ENCODE data around the gene EZH2.

Gene EZH2

DNA sequence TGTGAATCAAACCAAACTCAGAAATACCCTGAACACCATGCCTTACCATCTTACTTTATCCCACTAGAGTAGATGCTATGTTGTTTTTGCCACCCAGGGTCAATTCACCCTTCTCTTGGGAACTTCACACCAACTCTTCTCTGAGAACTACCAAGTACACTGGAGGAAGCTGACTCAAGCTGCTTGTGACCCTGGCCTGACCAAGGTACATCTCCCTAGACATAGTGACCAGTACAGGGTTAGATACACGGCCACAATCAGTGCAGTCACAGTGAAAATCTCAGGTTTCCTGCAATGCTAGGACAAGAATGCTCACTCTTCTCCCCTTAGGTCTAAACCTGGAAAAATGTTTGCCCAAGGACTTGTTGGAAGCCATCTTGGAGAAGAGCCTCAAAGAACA is 31.8 kb downstream of the EZH2 start:
- no peak for DNase-seq

DNA sequence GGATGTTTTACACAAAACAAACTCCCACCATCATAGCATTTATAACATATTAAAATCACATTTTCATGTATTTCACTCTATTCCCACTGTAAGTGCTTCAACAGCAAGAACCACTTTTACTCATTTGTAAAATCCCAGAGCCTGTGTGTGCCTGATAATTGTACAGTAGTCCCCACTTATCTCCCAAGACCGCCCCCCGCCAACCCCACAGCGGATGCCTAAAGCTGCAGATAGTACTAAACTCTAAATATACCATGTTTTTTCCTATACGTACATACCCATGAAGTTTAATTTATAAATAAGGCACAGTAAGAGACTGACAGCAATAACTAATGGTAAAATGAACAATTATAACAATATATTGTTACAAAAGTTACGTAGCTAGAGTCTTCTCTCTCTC is 33.5 kb downstream of the EZH2 start:
- DNase-seq, result no peak

DNA sequence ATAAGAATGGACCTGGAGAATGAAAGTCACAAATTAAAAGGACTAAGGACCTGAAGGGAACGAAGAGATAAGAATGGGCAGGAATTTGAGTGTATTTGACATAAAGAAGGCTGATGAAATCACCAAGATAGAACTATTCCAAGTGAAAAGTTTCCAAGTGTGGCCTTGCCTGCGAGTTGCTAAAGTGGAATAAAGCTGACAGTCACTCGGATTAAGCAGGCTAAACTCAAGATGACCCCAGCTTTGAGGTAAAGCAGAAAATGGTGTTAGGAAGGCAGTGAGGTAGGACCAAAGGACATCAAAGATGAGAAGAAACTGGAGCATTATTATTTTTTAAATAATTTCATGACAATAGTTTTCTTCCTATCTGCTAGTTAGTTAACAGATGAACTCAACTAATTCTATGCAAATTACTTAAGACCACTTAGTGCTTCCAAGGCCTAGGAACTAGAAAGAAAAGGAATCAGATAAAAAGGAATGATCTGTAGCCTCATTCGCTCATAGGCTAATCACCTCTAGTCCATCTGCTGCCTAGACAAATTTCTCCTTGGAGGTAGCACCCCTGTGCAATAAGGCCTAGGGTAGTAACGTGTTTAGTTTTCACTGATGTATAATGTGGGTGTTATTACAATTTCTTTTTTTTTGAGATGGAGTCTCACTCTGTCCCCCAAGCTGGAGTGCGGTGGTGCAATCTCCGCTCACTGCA is 34.5 kb downstream of the EZH2 start:
- no peak for DNase-seq

DNA sequence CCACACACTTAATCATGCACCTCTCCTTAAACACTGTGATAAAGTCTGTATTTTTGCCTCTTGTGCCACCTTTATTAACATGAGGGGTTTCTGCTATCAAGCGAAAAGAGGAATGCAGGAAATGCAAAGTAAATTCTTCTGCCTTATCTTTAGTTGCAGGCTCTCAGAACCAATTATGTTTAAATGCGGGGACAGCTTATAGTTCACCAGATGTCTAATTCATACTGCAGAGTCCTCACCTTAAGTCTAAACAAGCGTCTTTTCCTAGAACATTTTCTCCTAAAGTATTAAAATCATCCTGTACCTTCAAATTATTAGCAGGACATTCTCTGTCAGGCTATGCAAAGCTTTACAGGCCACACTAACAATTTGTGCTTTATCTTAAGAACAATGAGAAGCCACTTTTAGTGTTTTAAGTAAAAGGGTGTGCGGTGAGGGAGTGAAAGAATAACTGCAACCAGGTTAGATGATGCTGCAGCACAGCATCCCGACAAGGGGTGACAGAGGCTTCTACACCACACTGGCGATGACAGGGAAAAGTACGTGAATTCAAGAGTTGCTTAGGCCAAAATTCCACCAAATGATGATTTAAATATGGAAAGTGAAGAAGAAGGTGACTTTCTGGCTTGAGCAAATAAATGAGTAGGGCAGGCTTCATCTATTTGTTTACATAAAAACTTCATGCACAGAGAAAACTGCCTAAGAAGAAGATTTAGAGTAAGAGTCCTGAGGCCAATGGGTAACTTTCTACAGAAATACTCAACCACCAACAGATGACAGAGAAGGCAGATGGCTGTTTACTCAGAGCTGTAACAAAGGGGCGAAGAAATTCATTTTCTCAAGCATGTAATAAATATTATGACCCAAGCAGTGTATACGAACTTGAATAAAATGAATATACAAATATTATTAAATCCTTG is 36.0 kb downstream of the EZH2 start:
- DNase-seq, result no peak

DNA sequence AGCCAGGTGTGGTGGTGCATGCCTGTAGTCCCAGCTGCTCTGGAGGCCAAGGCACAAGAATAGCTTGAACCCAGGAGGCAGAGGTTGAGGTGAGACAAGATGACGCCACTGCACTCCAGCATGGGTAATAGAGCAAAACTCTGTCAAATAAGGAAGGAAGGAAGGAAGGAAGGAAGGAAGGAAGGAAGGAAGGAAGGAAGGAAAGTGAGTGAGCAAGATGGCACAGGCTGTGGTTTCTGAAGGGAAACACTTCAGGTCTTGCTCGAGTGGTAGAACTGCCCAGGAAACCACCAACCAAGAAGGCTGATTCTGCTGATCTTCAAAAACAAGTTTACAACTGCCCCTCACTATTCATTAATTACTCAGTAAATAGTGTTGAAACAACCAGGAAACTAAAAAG is 45.2 kb downstream of the EZH2 start:
- DNase-seq, result no peak

DNA sequence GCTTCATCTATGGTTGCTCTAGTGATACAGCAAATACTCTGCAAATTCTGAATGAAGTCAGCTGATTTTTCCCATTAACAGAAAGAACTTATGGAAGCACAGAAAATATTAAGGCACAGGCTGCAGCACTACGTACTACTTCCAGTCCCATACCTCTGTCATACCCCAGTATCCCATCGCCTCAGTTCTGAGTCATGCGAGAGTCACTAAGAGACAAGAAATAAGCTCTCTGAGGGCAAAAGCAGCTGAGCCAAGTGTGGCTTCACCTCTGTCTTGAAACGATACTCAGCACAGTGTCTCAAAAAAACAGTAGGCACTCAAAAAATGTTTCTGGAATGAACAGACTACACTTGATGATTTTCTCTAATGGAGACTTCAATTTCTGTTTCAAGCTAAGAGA is 48.2 kb downstream of the EZH2 start:
- DNase-seq, result no peak

DNA sequence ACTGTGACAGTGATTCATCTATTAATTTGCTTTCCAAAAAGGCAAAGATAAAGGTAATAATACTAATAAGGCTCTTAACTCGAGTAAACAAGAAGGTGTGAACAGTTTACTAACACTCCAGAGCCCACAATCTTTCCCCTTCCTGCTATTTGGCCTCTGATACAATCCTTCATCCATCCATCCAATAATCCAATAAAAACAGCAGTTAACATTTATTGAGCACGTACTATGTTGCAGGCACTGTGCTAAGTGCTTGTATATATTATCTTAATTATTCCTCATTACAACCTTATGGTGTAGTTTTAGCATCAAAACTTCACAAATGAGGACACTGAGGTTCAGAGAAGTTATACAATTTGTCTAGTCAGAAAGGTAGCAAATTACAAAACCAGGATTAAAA is 49.5 kb downstream of the EZH2 start:
- DNase-seq, result no peak

DNA sequence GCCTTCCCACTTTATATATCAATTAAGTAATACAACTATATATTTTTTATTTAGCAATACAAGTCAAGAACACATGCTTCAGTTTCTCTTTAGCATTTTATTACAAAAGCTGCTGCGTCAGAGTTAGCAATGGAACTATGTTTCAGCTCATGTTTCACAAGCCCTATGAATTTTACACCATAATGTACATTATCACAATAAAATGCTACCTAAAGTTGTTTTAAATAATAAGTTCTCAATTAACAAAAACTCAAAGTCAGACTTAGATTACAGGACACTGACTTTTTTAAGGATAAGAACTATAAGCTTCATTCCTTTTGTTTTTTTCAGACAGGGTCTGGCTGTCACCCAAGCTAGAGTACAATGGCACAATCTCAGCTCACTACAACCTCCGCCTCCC is 52.3 kb downstream of the EZH2 start:
- no peak for DNase-seq

DNA sequence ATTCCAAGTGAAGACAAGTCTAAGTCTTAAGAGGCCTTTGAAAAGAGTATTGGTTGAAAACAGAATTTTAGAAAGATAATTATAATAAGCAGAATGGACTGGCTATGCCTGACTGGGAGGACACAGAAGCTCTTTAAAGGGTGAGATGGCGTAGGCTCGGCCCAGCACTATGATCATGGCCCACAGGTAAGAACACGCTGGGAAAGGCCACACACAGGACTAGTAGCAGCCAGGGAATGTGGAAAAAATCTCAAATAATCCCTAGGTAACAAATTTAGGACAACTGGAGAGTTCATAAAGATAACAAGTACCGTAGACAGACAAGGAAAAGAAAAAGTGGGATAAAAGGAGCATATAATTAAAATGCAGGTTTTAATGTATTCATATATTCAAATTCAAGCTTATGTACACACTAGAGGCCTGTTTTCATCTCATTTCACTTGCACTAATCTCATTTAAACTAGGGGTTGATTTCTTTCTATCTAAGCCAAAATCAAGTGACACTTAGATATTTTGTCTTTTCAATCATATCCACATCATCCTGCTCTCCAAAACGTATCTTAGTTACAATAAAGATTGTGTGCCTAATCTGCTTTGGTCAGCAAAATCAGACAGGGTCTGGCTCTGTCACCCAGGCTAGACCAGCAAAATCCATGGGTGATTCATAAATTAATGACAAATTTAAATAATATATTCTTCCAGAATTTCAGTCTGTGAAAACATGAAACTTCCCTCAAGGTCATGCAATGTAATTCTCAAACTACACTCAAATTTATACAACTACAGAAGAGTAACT is 53.0 kb downstream of the EZH2 start:
- no peak for DNase-seq

DNA sequence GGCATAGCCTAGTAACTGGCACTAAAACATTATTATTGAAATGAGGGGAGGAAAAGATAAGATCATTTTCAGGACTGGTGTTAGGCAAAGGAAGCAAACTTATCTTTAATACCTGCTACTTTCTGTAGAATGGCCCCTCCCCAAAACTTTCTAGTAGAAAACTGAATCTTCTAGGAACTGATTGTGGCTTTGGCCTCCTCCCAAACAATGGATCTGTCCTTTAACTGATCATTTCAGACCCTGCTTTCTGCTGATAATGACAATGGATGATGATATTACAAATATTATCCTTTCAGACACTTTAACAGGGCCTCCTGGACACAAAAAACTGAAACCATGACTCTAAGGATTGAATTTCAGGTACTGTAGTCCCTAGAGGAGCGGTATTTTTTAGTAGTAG is 55.1 kb downstream of the EZH2 start:
- DNase-seq, result no peak

DNA sequence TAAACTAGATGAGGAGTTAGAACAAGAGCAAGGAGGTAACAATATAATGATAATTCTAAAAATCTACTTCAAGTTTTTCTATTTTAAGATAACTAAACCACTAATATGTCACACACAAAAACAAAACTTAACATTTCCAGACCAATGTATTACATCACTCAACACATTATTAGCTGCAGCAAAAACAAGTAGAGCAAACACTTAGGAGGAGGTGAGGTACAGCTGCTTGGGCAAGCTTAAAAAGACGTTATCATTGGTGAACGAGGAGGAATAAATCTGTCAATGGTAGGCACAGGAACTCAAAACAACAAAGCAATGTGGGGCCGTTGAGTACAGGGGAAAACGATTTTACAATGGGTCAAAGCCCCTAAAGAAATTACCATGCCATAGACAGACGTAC is 58.8 kb downstream of the EZH2 start:
- DNase-seq, result no peak

DNA sequence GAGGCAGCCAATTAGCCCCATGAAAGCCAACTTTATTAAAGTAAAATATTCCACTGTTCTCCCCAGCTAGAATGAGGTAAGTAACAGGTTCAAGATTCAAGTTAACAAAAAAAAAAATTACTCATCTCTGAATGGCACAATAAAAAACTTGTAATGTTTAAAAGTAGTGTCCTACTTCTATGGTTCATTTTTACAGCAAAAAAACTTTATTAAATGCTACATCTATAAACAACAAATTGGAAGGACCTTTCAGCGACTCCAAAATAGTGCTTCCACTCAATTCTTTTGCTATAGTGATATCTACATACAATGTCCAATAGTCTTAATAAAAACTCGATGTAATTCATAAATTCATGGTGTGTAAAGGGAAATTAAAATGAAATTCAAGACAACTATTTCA is 59.2 kb downstream of the EZH2 start:
- no peak for DNase-seq

DNA sequence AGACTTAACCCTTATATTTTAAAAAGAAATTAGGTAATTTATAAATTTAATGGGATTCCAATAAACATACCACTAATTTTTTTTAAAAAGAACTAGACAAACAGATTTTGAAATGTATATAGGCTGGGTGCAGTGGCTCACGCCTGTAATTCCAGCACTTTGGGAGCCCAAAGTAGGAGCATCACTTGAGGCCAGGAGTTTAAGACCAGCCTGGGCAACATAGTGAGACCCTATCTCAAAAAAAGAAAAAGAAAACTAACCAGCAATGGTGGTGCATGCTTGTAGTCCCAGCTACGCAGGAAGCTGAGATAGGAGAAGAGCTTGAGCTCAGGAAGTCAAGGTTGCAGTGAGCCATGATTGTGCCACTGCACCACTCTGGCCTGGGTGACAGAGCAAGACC is 62.7 kb downstream of the EZH2 start:
- no peak for DNase-seq

DNA sequence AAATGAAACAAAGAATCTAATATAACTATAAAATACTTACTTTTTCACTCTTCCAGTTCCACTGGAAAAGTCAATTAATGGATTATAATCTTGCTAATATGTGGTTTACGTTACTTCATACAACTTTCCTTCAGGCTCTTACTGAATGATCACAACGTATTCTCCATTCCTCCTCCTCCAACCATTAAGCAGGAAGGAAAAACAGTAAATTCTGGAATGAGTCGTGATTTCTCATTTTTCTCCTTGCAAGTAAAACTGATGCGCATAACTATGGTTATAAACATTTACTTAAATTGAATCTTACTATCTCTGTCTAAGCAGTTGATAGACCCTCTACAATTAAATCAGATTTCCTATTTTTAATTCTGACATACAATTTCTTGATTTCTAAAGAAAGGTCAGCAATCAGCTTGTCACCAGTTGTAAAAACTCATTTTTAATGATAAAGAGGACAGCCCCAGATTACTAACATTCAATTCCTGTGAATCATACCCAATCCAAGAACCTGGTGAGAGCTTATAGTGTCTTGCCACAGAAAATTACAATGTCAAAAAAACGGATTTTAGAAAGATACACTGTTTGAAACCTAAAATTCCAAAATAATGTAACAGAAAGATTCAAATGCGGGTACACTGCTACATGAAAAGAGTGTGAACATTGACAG is 64.3 kb downstream of the EZH2 start:
- DNase-seq, result no peak

DNA sequence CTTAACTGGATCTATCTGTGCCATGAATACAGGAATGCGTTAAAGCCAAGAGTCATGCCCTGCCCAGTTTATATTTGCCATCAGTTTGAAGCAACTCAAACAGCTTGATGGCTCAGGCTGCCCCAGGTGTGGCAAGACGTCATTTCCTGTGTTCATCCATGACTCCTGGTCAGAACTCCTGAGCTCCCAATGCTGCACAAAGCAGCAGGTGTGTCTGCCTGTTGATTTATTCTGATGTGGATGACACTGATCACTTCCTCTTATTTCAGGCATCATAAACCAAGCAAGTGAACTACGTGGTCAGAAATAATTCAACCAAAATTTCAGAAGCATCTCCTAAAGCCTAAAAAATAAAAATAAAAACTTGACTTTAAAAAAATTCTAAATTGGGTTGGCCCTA is 68.5 kb downstream of the EZH2 start:
- DNase-seq, result peak; percentile 27 to 72

DNA sequence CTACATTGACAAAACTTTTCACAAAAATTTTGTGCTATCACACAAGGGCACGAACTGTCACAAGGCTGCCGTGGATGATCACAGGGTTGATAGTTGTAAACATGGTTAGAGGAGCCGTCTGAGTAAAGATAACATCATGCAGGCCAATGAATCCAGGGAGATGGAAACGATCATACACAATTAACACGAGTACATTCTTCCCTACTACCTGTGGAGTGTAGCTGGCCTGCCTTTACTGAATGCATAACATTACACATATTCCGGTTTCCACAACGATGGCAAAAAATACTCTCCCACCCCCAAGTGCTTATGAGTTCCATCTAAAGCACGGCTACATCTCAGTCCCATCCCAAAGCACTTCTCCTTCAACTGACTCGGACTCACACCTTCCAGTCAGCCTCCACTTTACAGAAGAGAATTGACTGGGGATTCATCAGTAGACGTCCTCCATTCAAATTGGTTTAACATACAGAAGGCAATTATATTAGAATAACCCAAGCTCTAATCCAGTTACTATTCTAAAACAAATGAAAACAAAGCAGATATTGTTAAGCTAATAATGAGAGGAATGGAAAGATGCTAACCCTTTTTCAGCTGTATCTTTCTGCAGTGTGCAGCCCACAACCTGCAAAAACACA is 69.0 kb downstream of the EZH2 start:
- no peak for DNase-seq

DNA sequence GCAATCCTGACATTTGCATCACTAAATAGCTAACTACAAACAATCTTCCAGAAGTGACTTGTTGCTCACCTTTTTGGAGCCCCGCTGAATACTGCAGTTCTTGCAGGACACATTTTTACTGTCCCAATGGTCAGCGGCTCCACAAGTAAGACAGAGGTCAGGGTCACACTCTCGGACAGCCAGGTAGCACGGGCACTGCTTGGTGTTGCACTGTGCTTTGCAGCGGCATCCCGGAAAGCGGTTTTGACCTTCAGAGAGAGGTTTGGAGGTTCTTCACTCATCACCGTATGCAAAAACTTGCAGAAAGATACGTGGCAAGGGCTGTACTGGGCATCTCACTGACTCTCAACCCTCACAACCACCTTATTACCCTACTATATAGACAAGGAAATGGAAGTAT is 70.2 kb downstream of the EZH2 start:
- no peak for DNase-seq

DNA sequence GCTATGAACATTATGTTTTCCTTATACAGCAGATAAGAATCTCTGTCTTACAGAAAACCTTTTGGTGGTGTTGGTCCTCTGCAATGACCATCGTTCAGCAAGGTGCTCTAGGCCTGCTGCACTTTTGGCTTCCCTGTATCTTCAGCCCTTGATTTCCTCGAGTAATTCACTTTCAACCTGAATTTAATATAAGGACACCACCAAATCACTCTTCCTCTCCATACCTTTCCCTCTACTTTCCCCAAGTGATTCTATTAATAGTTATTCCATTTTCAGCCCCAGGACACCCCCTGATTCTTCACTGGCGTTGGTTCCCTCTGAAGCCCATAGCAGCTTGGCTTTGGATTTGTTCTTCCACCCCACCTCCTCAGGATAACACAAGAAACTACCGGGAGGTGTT is 72.2 kb downstream of the EZH2 start:
- no peak for DNase-seq

DNA sequence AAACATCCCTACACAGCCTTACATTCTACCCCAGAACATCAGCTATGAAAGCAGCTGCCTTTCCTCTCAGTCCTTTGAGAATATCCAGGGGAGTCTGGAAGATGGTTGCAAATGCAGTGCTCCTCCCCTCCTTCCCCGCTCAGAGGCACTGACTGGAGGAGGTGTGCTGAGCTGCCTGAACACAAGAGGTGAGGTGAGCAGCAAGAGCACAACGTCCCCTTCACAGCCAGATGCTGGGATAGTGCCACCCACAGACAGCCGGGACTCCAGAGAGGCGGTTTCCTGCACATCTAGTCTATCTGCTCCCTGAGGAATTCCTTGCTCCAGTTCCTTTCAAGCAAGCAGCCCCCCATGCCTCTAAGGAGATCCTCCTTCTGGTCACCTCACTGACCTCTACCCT is 74.2 kb downstream of the EZH2 start:
- no peak for DNase-seq

DNA sequence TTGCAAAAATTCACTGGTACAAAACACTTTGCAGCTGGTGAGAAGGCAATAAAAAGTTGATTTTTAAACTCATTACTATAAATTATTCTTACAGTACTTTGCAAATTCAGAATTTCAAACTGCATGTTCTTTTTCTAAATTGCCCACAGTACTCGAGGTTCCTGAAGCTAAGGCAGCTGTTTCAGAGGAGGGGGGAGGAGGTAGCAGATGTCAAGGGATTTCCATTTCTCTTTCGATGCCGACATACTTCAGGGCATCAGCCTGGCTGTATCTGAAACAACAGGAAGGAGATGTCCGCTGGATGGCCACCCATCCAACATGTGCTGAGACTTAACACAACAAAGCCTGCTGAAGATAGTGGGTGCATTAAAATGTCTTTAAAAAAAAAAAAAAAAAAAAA is 76.7 kb downstream of the EZH2 start:
- DNase-seq, result no peak

DNA sequence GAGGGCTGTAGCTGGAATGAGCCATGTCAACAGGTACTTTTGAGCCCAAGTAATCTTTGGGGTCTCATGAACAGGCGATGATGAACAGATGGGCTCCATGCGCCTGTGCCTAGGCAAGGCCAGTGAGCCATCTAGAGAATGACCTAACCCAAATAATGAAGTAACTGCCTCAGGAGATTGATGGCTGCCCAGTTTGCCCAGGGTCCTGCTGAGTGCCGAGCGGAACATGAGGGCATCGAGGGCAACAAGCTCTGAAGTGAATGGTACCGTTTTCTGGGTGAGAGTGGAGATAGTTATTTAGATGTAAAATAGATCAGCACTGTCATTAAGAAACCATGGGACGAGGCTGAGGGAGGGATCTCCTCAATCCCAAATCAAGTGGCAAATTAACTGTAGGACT is 77.9 kb downstream of the EZH2 start:
- no peak for DNase-seq

DNA sequence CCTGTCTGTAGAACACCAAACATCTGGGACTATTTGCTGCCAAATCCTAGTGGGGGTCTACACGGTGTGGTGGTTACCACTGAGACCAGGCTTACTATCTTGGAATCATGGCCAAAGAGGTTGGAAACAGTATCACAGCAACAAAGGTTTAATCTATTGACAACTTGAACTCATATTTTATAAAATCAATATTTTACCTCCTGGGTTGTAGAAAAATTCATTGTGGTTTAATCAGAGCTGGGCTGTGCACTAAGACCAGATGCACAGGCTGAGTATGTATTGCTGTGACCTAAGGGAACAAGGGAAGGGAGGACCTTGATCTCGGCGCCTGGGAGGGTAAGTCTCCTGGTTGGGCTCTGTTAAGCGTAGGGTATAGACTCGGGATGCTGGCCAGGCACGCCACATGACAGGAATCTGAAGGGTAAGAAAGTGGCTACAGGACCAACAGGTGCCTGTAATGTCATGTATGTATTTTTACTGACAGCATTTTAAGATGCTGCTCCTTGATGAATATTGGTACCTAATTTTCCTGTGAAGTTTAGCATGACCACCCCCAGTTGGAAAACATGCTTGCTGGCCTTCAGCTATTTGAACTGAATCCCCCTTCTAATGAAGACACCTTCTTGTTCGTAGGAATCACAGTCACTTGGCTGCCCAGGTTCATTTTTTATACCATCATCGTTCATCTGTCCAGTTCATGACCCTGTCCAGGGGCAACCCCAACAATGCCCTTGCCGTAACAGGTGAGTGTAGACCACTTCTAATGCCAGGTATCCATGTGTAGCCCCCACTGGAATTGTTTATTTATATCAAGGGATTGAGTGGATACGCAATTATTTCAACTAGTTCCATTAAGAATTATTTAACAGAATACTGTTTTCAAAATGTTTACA is 79.5 kb downstream of the EZH2 start:
- no peak for DNase-seq
